Left ventricle myocardium superior (tissue), 1 donor: ENCODE results near the gene KCNC3. TPM values are rescaled to one million over a fixed set of nuclear protein-coding genes. Genes with fewer than 3 reads are reported as not detected.

Experiments used
- ATAC-seq: fragments of 200-7000 bp; cut with Tn5 transposase; one replicate; pipeline ENCODE4 v1.9.1; 2020; ENCODE audit warnings: mild to moderate bottlenecking, moderate library complexity
- DNase-seq: peaks from one replicate; pipeline ENCODE4 v3.0.0-alpha.2; 2020
- intact Hi-C: fragments of 100-400 bp; cut with micrococcal nuclease; formaldehyde crosslinking; loops from one replicate; pipeline ENCODE4 v1.11.0; 2022
- total RNA-seq: library from RNA; stranded (reverse); fragmentation: NEBNext Ultra II Directional; extraction: Animal tissue kit (Norgen Biotek cat#: 25700); gene quantifications from one replicate; pipeline ENCODE4 v1.2.1, GENCODE V29; 2021
- donor health status: DM: no; HTN: yes; CAD: no; lungs with severe emphysema.

The KCNC3 gene
- total RNA-seq, 1 donor from 2014 or later = 2.5 TPM

GRCh38 chr19:50315773-50316448, 13.3 kb downstream of the KCNC3 start:
- intact Hi-C loops = no loop called here
- DNase-seq (no peak), ATAC-seq (no peak)

- intact Hi-C loops = no loop called here
- DNase-seq (no peak), ATAC-seq (no peak)
These were observed 14.2 kb downstream of the KCNC3 start for GRCh38 chr19:50314724-50315708.

- intact Hi-C loops = no loop called here
- DNase-seq = no peak
- no peak for ATAC-seq
These were observed 15.2 kb downstream of the KCNC3 start for GRCh38 chr19:50313812-50314536.

GRCh38 chr19:50312967-50313811, 16.0 kb downstream of the KCNC3 start:
- DNase-seq (no peak), ATAC-seq (no peak)
- intact Hi-C loops = no loop called here

- no peak for DNase-seq
- ATAC-seq = peak; percentile 53
- intact Hi-C loops = no loop called here
These were observed 17.2 kb downstream of the KCNC3 start for GRCh38 chr19:50311723-50312635.

- intact Hi-C loops = no loop called here
- DNase-seq (no peak), ATAC-seq (no peak)
These were observed 18.3 kb downstream of the KCNC3 start for GRCh38 chr19:50310759-50311465.

GRCh38 chr19:50309396-50310125, 19.6 kb downstream of the KCNC3 start:
- no peak for ATAC-seq
- intact Hi-C loops = no loop called here
- DNase-seq = no peak

GRCh38 chr19:50308991-50309390, 20.2 kb downstream of the KCNC3 start:
- intact Hi-C loops = no loop called here
- ATAC-seq (no peak), DNase-seq (no peak)

GRCh38 chr19:50303558-50303957, 25.6 kb downstream of the KCNC3 start:
- DNase-seq (no peak), ATAC-seq (no peak)
- intact Hi-C loops = no loop called here

- ATAC-seq = no peak
- intact Hi-C loops = no loop called here
These were observed 27.6 kb downstream of the KCNC3 start for GRCh38 chr19:50301607-50301971.

GRCh38 chr19:50300814-50301606, 28.2 kb downstream of the KCNC3 start:
- intact Hi-C loops = no loop called here
- no peak for ATAC-seq

More at GRCh38 chr19:50301607-50301971, 27.6 kb downstream of the KCNC3 start:
- DNase-seq = no peak

GRCh38 chr19:50300051-50300450, 29.1 kb downstream of the KCNC3 start:
- ATAC-seq (no peak), DNase-seq (no peak)
- intact Hi-C loops = no loop called here

More at GRCh38 chr19:50300814-50301606, 28.2 kb downstream of the KCNC3 start:
- no peak for DNase-seq

GRCh38 chr19:50293263-50294004, 35.7 kb downstream of the KCNC3 start:
- no peak for ATAC-seq
- DNase-seq = no peak
- intact Hi-C loops = no loop called here

GRCh38 chr19:50292216-50292827, 36.9 kb downstream of the KCNC3 start:
- intact Hi-C loops = no loop called here
- no peak for ATAC-seq
- no peak for DNase-seq

- intact Hi-C loops = no loop called here
- ATAC-seq (no peak), DNase-seq (no peak)
These were observed 38.4 kb downstream of the KCNC3 start for GRCh38 chr19:50290775-50291174.
